ENCODE data around the gene MRPL50.

GRCh38 chr9:101397746-101398067 lies 711 bp downstream of the MRPL50 start:
- no peak for TF ChIP-seq CTCF (IDR thresholded peaks at IDR 0.05)
- no peak for TF ChIP-seq ZFP36 (IDR thresholded peaks at IDR 0.05; ENCODE audit: borderline replicate concordance, partially characterized antibody)
- no peak for TF ChIP-seq SREBF2 (IDR thresholded peaks at IDR 0.05)
- no peak for TF ChIP-seq USF2 (IDR thresholded peaks at IDR 0.05)
- TF ChIP-seq RFX5 (IDR thresholded peaks at IDR 0.05): no peak
- no peak for TF ChIP-seq RNF2 (IDR thresholded peaks at IDR 0.05; ENCODE audit: borderline replicate concordance, low read depth)
- TF ChIP-seq BHLHE40 (IDR thresholded peaks at IDR 0.05; ENCODE audit: low read depth, low read length): no peak
- TF ChIP-seq KDM1A (IDR thresholded peaks at IDR 0.05; ENCODE audit: low read depth): no peak
- TF ChIP-seq RAD21 (conservative IDR thresholded peaks at IDR 0.05 in 1 of 2, IDR thresholded peaks at IDR 0.05 in 1 of 2): no peak
- no peak for TF ChIP-seq EP300 (IDR thresholded peaks at IDR 0.05)
- TF ChIP-seq POLR2A (IDR thresholded peaks at IDR 0.05; ENCODE audit: low read length): no peak
- no peak for TF ChIP-seq MAX (IDR thresholded peaks at IDR 0.05)

Measured in A549 (cell line).